CMK (cell line): ENCODE measurements around the gene KLF16.

ENCODE experiments used
- DNase-seq: peaks from one replicate; pipeline ENCODE4 v3.0.0-alpha.2; 2010; ENCODE audit warnings: low read depth

Gene KLF16

DNA sequence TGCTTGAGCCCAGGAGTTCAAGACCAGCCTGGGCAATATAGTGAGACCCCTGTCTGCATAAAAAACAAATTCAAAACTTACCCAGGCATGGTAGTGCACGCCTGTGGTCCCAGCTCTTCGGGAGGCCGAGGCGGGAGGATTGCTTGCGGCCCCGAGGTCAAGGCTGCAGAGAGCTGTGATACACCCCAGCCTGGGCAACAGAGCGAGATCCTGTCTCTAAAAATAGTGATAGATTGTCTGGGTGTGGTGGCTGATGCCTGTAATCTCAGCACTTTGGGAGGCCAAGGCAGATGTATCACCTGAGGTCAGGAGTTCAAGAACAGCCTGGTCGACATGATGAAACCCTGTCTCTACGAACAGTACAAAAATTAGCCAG lies 4.0 kb upstream of the KLF16 start:
- no peak for DNase-seq

DNA sequence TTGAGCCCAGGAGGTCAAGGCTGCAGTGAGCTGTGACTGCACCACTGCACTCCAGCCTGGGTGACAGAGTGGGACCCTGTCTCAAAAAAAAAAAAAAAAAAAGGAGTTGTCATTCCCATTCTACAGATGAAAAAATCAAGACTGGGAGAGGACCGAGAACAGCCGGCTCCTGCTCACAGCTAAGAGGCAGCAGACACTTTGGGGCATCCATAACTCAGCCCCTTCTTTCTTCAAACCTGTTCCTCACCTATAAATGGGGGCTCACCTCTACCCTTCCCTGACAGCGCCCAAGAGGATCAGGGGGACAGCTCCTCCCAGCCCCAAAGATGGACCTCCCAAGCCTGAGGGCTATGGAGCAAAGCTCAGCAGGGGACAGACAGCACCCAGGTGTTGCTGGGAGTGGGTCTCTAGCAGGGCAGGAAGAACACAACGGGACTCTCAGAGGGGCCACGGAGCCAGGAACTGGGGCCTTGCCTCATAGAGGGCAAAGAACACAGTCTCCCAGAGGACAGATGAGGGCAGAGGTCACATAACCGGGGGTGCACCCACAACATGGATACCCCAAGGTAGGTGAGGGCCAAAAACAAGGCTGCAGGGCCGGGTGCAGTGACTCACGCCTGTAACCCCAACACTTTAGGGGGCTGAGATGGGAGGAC lies 3.4 kb upstream of the KLF16 start:
- DNase-seq, result no peak

DNA sequence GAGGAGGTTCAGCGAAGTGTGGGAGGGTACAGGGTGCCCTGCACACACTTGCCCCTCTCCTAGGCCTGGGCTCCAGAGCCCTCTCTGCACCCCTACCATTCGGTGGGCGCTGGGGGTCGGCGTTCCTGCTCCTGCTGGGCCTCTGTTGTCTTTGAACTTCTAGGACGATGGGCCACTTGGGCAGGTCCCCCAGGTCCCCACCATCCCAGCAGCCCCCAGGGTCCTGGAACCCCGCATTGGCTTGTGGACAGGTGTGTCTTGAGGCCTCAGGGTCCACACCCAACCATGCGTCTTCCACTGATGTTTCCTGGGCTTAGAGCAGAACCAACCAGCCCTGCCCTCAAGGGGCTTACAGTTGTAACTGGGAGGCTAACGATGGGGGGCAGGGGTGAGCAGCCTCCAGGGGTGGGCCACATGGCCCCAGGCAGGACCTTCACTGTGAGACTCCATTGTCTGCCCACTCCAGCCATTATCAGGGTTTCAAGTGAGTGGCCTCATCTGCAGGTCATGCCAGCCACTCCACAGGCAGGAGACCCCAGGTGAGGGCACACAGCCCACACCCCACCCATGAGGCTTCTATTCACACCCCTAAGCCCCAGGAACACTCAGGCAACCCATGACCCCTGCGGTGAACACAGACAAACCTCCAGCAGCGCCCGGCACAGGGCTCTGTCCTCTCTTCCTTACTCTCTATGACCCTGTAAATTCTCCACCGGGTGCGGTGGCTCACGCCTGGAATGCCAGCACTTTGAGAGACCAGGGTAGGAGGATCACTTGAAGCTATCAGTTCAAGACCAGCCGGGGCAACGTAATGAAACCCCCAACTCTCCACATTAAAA lies 2.0 kb upstream of the KLF16 start:
- DNase-seq, result no peak

DNA sequence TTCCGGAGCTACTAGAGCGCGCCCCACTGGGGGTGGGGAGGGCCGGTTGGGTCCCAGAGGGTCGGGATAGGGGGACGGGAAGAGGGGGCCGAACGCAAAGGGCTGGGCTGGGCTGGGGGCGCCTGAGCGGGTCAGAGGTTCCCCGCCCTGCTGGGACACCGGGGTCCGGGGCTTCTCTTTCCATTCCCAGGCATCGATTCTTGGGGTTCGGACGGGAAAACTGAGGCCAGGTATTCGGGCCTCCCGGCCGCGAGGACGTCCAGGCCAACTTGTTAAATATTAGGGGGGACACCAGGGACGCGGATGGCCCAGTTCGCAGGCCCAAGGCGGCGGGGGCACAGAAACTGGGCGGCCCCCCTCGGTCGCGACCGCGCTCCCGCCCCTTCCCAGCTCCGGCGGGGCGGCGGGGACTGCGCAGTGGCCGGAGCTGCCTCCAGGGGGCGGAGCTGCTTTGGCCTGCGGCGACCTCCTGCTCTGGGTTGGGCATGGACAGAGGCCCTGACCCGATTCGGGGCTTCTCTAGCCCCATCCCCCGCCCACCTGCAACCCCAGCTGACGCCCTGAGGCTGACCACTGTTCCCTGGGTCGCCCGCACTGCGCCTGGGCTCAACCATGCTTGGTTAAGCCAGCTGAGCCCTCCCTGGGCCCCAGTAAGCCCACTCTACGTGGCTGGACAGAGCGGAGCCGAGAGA lies 1.2 kb upstream of the KLF16 start:
- DNase-seq, result peak; percentile 86

DNA sequence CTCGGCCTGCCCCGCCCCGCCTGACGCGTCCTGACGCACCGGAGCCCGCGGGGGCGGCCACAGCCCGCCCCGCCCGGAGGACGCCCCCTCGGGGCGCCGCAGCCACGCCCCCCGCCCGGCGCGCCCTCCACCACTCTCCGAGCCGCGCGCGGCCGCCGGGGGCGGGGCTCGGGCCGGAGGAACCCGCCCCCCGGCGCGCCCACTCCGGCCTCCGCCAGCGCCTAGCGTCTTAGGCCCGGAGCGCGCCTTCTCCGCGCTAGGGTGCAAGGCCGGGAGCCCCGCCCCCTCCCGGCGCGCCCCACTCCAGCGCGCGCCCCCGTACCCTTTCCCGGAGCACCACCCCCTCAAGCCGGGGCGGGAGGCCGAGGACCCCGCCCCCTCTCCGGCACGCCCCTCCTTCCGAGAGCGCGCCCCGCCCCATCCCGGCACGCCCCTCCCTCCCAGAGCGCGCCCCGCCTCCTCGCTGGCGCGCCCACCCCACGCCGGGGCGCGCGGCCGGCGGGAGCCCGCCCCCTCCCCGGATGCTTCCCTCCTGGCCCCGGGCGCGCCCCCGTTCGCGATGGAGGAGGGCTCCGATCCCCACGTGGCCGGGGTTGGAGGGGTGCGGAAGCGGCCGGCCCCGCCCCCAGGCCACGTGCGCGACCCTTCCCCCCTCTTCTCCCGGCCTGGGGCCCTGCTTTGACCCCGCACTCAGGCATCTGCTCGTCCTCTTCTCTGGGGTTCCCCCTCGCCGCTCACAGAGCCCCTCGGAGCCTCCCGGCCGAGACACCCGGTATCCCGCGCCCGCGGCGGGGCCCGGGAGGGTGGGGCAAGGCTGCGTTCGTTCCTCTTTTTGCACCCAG lies 480 bp upstream of the KLF16 start:
- peak; percentile 86 for DNase-seq

GRCh38 chr19:1862424-1863327 lies 703 bp downstream of the KLF16 start:
- no peak for DNase-seq

- DNase-seq, result no peak
These were observed 1.3 kb downstream of the KLF16 start for GRCh38 chr19:1862068-1862423.

DNA sequence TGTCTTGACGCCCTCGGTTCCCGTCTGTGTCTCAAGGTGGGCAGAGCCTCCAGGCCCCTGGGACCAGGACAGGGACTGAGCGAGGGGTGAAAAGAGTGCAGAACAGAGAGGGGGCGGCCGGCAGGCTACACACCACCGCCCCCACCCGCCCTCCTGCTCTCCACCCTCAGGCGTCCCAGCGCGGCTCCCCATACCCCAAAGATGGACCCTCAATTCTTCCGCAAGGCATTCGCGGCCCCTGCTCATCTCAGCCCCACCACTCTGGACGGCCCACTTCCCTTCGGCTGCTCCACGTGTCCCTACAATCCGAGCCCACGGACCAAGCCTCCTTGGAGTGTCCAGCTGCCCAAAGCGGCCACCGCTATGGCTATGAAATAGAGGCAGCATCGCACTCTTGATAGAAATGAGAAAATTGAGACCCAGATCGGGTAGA lies 1.8 kb downstream of the KLF16 start:
- DNase-seq, result no peak

- DNase-seq, result no peak
These were observed 2.4 kb downstream of the KLF16 start for GRCh38 chr19:1860821-1861598.

GRCh38 chr19:1860042-1860775 lies 3.2 kb downstream of the KLF16 start:
- DNase-seq, result no peak

GRCh38 chr19:1859331-1859781 lies 4.0 kb downstream of the KLF16 start:
- DNase-seq, result no peak

DNA sequence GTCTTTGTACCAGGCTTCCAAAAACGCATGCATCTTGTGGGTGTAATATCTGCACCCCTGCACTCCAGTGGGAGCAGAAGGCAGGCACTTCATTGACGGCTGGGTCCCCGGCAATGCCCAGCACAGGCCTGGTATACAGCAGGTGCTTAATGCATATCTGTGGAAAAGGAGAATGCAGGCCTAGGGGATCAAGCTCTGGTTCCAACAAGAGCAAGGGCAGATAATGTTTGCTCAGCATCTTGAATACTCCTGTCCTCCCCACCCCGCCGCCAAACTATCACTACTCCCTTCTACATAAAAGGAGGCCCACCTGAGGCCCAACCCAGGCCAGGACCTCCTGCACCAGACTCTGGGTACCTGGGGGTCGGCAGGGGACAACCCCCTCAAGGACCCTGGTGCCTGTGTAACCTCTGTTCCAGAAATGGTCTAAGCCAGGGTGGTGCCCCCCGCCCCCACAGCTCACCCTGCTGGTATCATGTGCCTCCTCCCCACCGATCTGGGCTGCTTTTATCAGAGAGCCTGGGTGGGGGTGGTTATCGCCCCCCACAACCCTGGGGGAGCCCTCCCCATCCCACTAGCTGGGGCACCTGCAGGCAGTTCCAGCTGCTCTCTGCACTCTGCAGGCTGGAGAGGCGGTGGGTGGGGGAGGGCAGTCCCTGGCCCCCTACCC lies 4.8 kb downstream of the KLF16 start:
- no peak for DNase-seq

DNA sequence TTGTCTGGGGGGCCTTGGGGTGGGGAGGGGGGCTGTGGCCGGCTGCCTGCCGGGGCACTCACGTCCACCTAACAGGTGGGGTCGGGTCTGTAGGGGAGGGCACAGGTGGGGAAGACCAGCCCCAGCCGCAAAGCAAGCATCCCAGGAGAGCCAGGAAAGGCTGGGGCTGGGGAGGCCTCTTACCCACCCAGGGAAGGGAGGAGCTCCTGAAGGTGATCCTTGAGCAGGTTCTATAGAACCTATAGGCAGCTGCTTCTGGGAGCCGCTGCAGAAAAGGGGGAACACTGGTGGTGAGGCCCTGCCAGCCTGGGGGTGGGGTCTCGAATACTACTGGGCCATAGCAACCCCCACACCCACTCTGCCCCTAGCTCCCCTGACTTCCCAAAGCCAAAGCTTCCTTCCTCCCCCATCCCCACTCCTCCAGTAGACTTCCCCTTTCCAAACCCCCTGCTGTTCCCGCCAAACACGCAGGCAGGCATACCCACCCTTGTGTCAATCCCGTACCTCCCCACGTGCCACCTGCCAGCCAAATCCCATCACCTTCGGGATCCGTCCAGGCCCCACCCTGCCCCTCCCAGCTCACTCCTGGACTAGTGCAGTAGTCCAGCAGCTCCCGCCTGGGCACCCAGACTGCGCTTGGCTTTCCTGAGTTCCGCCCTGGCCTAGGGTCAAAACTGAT lies 5.6 kb downstream of the KLF16 start:
- no peak for DNase-seq

DNA sequence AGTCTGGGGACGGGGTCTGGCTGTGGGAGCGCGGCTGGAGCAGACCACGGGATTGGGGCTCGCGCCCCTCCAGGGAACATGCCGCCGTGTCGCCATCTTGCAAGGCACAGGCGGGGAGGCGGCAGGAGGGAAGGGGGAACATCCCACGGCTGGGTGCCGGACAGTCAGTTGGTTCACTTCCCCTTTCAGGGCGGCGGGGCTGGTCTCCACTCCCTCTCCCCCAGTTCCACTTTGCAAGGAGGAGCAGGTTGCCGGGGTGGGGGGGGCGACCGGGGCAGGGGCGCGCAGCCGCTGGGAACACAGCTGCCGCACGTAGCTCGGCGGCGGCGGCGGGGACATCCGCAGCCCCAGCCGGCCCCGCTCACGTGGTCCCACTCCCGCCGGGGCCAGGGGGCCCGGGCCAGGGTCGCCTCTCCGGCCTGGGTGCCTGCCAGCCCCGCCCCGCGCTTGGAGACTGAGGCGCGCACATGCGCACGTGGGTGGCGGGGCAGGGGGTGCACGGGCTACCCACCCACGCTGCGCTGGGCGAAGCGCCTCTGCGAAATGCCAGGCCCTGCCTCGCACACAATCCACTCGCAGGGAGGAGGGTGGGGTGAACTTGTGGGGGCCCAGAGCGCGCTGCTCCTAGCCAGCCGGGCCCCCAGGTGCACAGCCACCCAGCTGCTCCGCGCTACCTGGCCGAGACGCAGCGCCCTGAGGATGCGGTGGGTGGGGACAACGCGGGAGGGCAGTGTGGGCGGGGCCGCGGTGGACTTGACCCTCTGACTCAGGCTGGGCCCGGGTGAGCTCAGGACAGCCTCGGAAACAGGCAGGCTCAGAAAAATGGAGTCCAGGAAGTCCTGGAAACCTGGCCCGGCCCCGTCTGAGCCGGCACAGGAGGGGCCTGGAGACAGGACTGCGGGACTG lies 6.4 kb downstream of the KLF16 start:
- no peak for DNase-seq

DNA sequence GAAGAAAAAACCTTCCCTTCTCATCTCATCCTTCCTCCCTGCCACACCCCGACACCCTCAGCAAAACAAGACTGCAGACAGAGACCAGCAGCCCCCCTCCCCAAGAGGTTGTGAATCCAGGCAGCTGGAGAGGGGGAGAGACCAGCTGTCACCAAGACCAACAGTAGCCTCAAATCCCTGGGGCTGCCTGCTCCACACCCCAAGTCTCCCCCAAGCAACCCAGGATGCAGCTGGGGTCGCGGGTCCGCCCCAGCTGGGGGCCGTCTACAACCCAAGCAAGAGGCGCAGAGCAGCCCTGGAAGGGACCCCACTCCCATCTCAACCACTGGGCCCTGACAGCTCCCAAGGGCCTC lies 7.1 kb downstream of the KLF16 start:
- no peak for DNase-seq

GRCh38 chr19:1855828-1856255 lies 7.5 kb downstream of the KLF16 start:
- no peak for DNase-seq
